HCT116 (cell line): Measurements from ENCODE around the gene MSLN.

ENCODE experiments used
- ATF3 ChIP-seq: IDR thresholded peaks from 2 replicates; pipeline ENCODE4 v1.6.1; 2012
- CTCF ChIP-seq, 3 experiments: fragments of 200-600 bp in 1 of 3; sonication (generic) in 1 of 3; IDR thresholded peaks in 2 of 3; conservative IDR thresholded peaks in 1 of 3; 2 replicates each; pipeline ENCODE4 v1.5.1; 2012 to 2017; ENCODE audit warnings: low read depth in 2 of 3, low read length in 2 of 3, antibody characterized with exemption in 1 of 3, borderline replicate concordance in 1 of 3, control low read depth in 1 of 3, mild to moderate bottlenecking in 1 of 3, mixed read lengths in 1 of 3, mixed run types in 1 of 3, moderate library complexity in 1 of 3; ENCODE audit not compliant: insufficient read depth in 1 of 3
- EGR1 ChIP-seq: IDR thresholded peaks from 2 replicates; pipeline ENCODE4 v1.6.1; 2012; ENCODE audit warnings: low read depth
- EZH2 ChIP-seq: fragments of 200-600 bp; sonication (generic); IDR thresholded peaks from 2 replicates; pipeline ENCODE4 v1.6.1; 2017; ENCODE audit warnings: antibody characterized with exemption, mixed run types
- JUND ChIP-seq: IDR thresholded peaks from 2 replicates; pipeline ENCODE4 v1.6.1; 2012
- MAX ChIP-seq: IDR thresholded peaks from 2 replicates; pipeline ENCODE4 v1.6.1; 2012
- POLR2A ChIP-seq: IDR thresholded peaks from 2 replicates; pipeline ENCODE4 v1.7.0; 2011; ENCODE audit warnings: borderline replicate concordance; ENCODE audit not compliant: insufficient read depth, insufficient read length; ENCODE audit errors: extremely low read depth
- POLR2AphosphoS5 ChIP-seq: IDR thresholded peaks from 2 replicates; pipeline ENCODE4 v1.6.1; 2011; ENCODE audit warnings: mild to moderate bottlenecking, low read depth, low read length, moderate library complexity
- YY1 ChIP-seq: IDR thresholded peaks from 2 replicates; pipeline ENCODE4 v1.6.1; 2011; ENCODE audit warnings: low read length, low read depth, moderate library complexity, mild to moderate bottlenecking; ENCODE audit not compliant: insufficient replicate concordance; ENCODE audit errors: extremely low read depth
- ZNF274 ChIP-seq: fragments of 200-500 bp; sonication (Bioruptor generic); IDR thresholded peaks from 2 replicates; pipeline ENCODE4 v1.6.1; 2014; ENCODE audit warnings: mild to moderate bottlenecking, low read depth, low read length, inconsistent platforms

GRCh38 chr16:769934-770333 is 9.4 kb downstream of the MSLN start:
- TF ChIP-seq CTCF (IDR thresholded peaks at IDR 0.05 in 2 of 3, conservative IDR thresholded peaks at IDR 0.05 in 1 of 3; ENCODE audit: borderline replicate concordance in 1 of 3, insufficient read depth in 1 of 3, low read depth in 2 of 3, low read length in 2 of 3): no peak
- no peak for TF ChIP-seq ZNF274
- no peak for TF ChIP-seq YY1
- no peak for TF ChIP-seq MAX
- TF ChIP-seq EZH2: no peak
- TF ChIP-seq ATF3: no peak
- TF ChIP-seq POLR2A: no peak
- no peak for TF ChIP-seq POLR2AphosphoS5
- no peak for TF ChIP-seq JUND
- no peak for TF ChIP-seq EGR1
